Astrocyte (in vitro differentiated cells and primary cell): ENCODE results near the gene TBC1D5. TPM values are rescaled to one million over a fixed set of nuclear protein-coding genes. Genes with fewer than 3 reads are reported as not detected.

Source experiments
- DNase-seq: peaks from one replicate; pipeline ENCODE4 v3.0.0-alpha.2; 2010; ENCODE audit warnings: low read depth
- FAIRE-seq: peaks from 2 replicates; lab custom pipeline; 2011; peaks lifted over from hg19 to GRCh38; lab: Jason Lieb, UNC
- H2AFZ ChIP-seq: 2 replicates; pipeline ENCODE4 v1.6.0; 2012; ENCODE audit warnings: low read depth, low read length, inconsistent platforms
- H3K27ac ChIP-seq: 2 replicates; pipeline ENCODE4 v1.5.1; 2011; ENCODE audit warnings: low read depth, low read length, inconsistent platforms
- H3K27me3 ChIP-seq: 2 replicates; pipeline ENCODE4 v1.6.0; 2011; ENCODE audit warnings: low read length, inconsistent platforms; ENCODE audit not compliant: insufficient read depth
- H3K36me3 ChIP-seq: 2 replicates; pipeline ENCODE4 v1.5.1; 2011; ENCODE audit warnings: low read length, inconsistent platforms; ENCODE audit not compliant: insufficient read depth
- H3K4me1 ChIP-seq: 2 replicates; pipeline ENCODE4 v1.5.1; 2011; ENCODE audit warnings: low read length, inconsistent platforms; ENCODE audit not compliant: insufficient read depth
- H3K4me2 ChIP-seq: 2 replicates; pipeline ENCODE4 v1.6.0; 2012; ENCODE audit warnings: low read length, inconsistent platforms
- H3K4me3 ChIP-seq: 2 replicates; pipeline ENCODE4 v1.5.1; 2011; ENCODE audit warnings: low read depth, mild to moderate bottlenecking, low read length, inconsistent platforms; ENCODE audit not compliant: insufficient read depth
- H3K79me2 ChIP-seq: 2 replicates; pipeline ENCODE4 v1.6.0; 2012; ENCODE audit warnings: mild to moderate bottlenecking, low read length, inconsistent platforms; ENCODE audit not compliant: insufficient read depth
- H3K9ac ChIP-seq: 2 replicates; pipeline ENCODE4 v1.6.0; 2012; ENCODE audit warnings: mild to moderate bottlenecking, low read length, inconsistent platforms
- H3K9me3 ChIP-seq: 2 replicates; pipeline ENCODE4 v1.5.1; 2012; ENCODE audit warnings: low read depth, mild to moderate bottlenecking, low read length, inconsistent platforms; ENCODE audit not compliant: insufficient read depth
- H4K20me1 ChIP-seq: 2 replicates; pipeline ENCODE4 v1.6.0; 2012; ENCODE audit warnings: low read length, inconsistent platforms; ENCODE audit not compliant: insufficient read depth
- H3K27ac Mint-ChIP-seq: one replicate; pipeline ENCODE4 v1.8.0; 2021; ENCODE audit warnings: mild to moderate bottlenecking, mixed read lengths; ENCODE audit not compliant: unreplicated experiment
- H3K27me3 Mint-ChIP-seq: one replicate; pipeline ENCODE4 v1.8.0; 2021; ENCODE audit warnings: low read depth, mixed read lengths; ENCODE audit not compliant: unreplicated experiment
- H3K36me3 Mint-ChIP-seq: one replicate; pipeline ENCODE4 v1.8.0; 2021; ENCODE audit warnings: low read depth, mixed read lengths; ENCODE audit not compliant: unreplicated experiment
- H3K4me1 Mint-ChIP-seq: one replicate; pipeline ENCODE4 v1.8.0; 2021; ENCODE audit warnings: low read depth, mixed read lengths; ENCODE audit not compliant: unreplicated experiment
- H3K4me3 Mint-ChIP-seq: one replicate; pipeline ENCODE4 v1.8.0; 2021; ENCODE audit warnings: mild to moderate bottlenecking, moderate library complexity, mixed read lengths; ENCODE audit not compliant: unreplicated experiment
- H3K9me3 Mint-ChIP-seq: one replicate; pipeline ENCODE4 v1.8.0; 2021; ENCODE audit warnings: mild to moderate bottlenecking, mixed read lengths; ENCODE audit not compliant: unreplicated experiment
- EZH2 ChIP-seq: IDR thresholded peaks from 2 replicates; pipeline ENCODE4 v1.6.1; 2012; ENCODE audit warnings: mild to moderate bottlenecking, low read length, inconsistent platforms; ENCODE audit not compliant: insufficient read depth
- total RNA-seq: library from RNA; stranded (reverse); gene quantifications from 2 replicates; pipeline ENCODE4 v1.2.1, GENCODE V29; 2021
- TF ChIP-seq, protein P1 (sequence below): IDR thresholded peaks from 2 replicates; pipeline ENCODE4 v1.5.1; 2011; ENCODE audit warnings: low read depth, mild to moderate bottlenecking, inconsistent platforms, low read length, moderate library complexity; ENCODE audit not compliant: insufficient read depth

Gene TBC1D5
- total RNA-seq, 1 donor from 2014 or later, result 23.0 TPM

DNA sequence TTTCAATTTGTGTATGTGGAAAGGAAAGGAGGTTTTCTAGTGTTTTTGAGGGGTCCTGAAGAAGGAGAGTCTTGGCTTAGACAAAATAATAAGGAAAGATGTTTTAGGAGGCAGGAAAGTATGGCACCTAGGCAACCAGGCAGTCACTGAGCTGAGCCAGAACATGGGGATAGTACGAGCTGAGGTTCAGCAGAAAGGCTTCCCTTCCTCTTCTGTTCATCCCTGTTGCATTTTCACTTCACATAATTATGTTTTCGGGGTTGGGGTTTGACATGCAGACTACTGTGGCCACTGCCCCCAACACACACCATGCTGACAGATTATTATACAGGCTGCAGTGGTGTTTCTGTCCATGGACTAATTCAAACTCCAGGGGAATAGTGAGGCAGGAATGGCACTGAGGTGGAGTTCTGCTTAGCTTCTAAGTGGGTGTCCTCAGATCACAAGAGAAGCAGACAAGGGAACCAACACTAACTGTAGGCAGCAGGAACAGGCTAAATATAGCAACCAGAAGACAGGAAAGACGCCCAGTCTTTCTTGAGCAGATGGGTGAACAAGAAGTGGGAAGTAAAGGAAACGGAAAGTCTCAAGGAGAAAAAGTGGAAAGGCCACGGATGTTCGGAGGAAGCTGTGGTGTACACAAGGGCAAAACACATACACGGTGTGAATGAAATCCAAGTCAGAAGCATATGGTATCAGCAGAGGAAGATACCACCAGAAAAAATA, 551.9 kb downstream of the TBC1D5 start:
- TF ChIP-seq, protein P1, sequence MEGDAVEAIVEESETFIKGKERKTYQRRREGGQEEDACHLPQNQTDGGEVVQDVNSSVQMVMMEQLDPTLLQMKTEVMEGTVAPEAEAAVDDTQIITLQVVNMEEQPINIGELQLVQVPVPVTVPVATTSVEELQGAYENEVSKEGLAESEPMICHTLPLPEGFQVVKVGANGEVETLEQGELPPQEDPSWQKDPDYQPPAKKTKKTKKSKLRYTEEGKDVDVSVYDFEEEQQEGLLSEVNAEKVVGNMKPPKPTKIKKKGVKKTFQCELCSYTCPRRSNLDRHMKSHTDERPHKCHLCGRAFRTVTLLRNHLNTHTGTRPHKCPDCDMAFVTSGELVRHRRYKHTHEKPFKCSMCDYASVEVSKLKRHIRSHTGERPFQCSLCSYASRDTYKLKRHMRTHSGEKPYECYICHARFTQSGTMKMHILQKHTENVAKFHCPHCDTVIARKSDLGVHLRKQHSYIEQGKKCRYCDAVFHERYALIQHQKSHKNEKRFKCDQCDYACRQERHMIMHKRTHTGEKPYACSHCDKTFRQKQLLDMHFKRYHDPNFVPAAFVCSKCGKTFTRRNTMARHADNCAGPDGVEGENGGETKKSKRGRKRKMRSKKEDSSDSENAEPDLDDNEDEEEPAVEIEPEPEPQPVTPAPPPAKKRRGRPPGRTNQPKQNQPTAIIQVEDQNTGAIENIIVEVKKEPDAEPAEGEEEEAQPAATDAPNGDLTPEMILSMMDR, result no peak
- TF ChIP-seq EZH2, result no peak
- no peaks in the 10 kb centered on the region for H3K9me3 ChIP-seq
- Mint-ChIP-seq H3K27ac (no peak overlapping the region), H3K27me3 (no peaks in the 10 kb centered on the region), H3K4me3 (no peak overlapping the region), H3K36me3 (no peaks in the 10 kb centered on the region), H3K4me1 (peaks cover 6% of the 10 kb centered on the region), H3K9me3 (no peaks in the 10 kb centered on the region)
- H3K27ac ChIP-seq, result no peak overlapping the region
- H3K36me3 ChIP-seq, result no peaks in the 10 kb centered on the region
- no peaks in the 10 kb centered on the region for H3K4me1 ChIP-seq
- no peaks in the 10 kb centered on the region for H3K27me3 ChIP-seq
- H2AFZ ChIP-seq, result no peak overlapping the region
- FAIRE-seq, result no peak
- H3K4me3 ChIP-seq, result no peak overlapping the region
- no peaks in the 10 kb centered on the region for H4K20me1 ChIP-seq
- no peak overlapping the region for H3K4me2 ChIP-seq
- no peak for DNase-seq
- H3K79me2 ChIP-seq, result no peaks in the 10 kb centered on the region
- no peak overlapping the region for H3K9ac ChIP-seq

- FAIRE-seq (no peak), DNase-seq (no peak)
- Mint-ChIP-seq H3K27ac (no peak overlapping the region), H3K9me3 (no peaks in the 10 kb centered on the region), H3K4me3 (no peak overlapping the region), H3K27me3 (no peaks in the 10 kb centered on the region), H3K4me1 (peaks cover 9% of the 10 kb centered on the region), H3K36me3 (no peaks in the 10 kb centered on the region)
- Histone ChIP-seq H3K27me3 (no peaks in the 10 kb centered on the region), H2AFZ (no peak overlapping the region), H3K9me3 (no peaks in the 10 kb centered on the region), H4K20me1 (no peaks in the 10 kb centered on the region), H3K79me2 (no peaks in the 10 kb centered on the region), H3K4me2 (no peak overlapping the region), H3K4me1 (peaks cover 8% of the 10 kb centered on the region), H3K4me3 (no peak overlapping the region), H3K9ac (no peak overlapping the region), H3K36me3 (no peaks in the 10 kb centered on the region), H3K27ac (no peak overlapping the region)
- no peak for TF ChIP-seq EZH2
Measured at GRCh38 chr3:17188378-17188777, 554.1 kb downstream of the TBC1D5 start.

GRCh38 chr3:17187589-17188184, 554.7 kb downstream of the TBC1D5 start:
- DNase-seq, result no peak
- H4K20me1 ChIP-seq, result no peaks in the 10 kb centered on the region
- no peak overlapping the region for H3K4me3 Mint-ChIP-seq
- H3K9me3 ChIP-seq, result no peaks in the 10 kb centered on the region
- no peaks in the 10 kb centered on the region for H3K9me3 Mint-ChIP-seq
- no peaks in the 10 kb centered on the region for H3K27me3 Mint-ChIP-seq
- H3K4me1 Mint-ChIP-seq, result peaks cover 13% of the 10 kb centered on the region
- peaks cover 8% of the 10 kb centered on the region for H3K4me1 ChIP-seq
- no peaks in the 10 kb centered on the region for H3K36me3 ChIP-seq
- no peaks in the 10 kb centered on the region for H3K27me3 ChIP-seq
- no peaks in the 10 kb centered on the region for H3K36me3 Mint-ChIP-seq
- no peak overlapping the region for H3K27ac Mint-ChIP-seq
- H3K27ac ChIP-seq, result no peak overlapping the region
- no peak for TF ChIP-seq EZH2
- TF ChIP-seq, protein P1, result no peak
- H3K9ac ChIP-seq, result no peak overlapping the region
- no peak overlapping the region for H3K4me3 ChIP-seq
- no peak overlapping the region for H3K4me2 ChIP-seq
- FAIRE-seq, result no peak
- no peak overlapping the region for H2AFZ ChIP-seq
- H3K79me2 ChIP-seq, result no peaks in the 10 kb centered on the region
